RWPE2 (cell line): ENCODE results near the gene TMEM30B.

Experiments
- ATAC-seq: fragments of 200-7000 bp; cut with Tn5 transposase; 3 replicates; pipeline ENCODE4 v1.9.1; 2021; ENCODE audit warnings: low read depth
- DNase-seq: peaks from one replicate; pipeline ENCODE4 v3.0.0-alpha.2; 2020; ENCODE audit warnings: low spot score
- H3K27ac ChIP-seq: fragments of 450-650 bp; 2 replicates; pipeline ENCODE4 v1.5.1; 2017; ENCODE audit warnings: mild to moderate bottlenecking; ENCODE audit not compliant: poor library complexity, severe bottlenecking
- H3K27me3 ChIP-seq: fragments of 250-450 bp; sonication (Bioruptor Pico); 2 replicates; pipeline ENCODE4 v1.5.1; 2021; ENCODE audit warnings: mild to moderate bottlenecking, moderate library complexity; ENCODE audit not compliant: insufficient read depth, poor library complexity, severe bottlenecking
- H3K36me3 ChIP-seq: fragments of 250-450 bp; sonication (Bioruptor Pico); 2 replicates; pipeline ENCODE4 v1.5.1; 2020; ENCODE audit warnings: low read depth, mild to moderate bottlenecking, moderate library complexity
- H3K4me1 ChIP-seq: fragments of 250-450 bp; sonication (Bioruptor Pico); 2 replicates; pipeline ENCODE4 v1.5.1; 2021; ENCODE audit warnings: mild to moderate bottlenecking, moderate library complexity; ENCODE audit not compliant: insufficient read depth, poor library complexity, severe bottlenecking
- H3K4me3 ChIP-seq: fragments of 250-450 bp; sonication (Bioruptor Pico); 2 replicates; pipeline ENCODE4 v1.5.1; 2021; ENCODE audit warnings: mild to moderate bottlenecking, moderate library complexity; ENCODE audit not compliant: severe bottlenecking
- H3K9me3 ChIP-seq: fragments of 250-450 bp; sonication (Bioruptor Pico); 2 replicates; pipeline ENCODE4 v1.5.1; 2021; ENCODE audit warnings: mild to moderate bottlenecking, moderate library complexity; ENCODE audit not compliant: severe bottlenecking
- CTCF ChIP-seq: fragments of 450-650 bp; IDR thresholded peaks from one replicate; pipeline ENCODE4 v1.5.1; 2017; ENCODE audit warnings: mild to moderate bottlenecking, moderate library complexity; ENCODE audit not compliant: poor library complexity, severe bottlenecking

Gene TMEM30B

DNA sequence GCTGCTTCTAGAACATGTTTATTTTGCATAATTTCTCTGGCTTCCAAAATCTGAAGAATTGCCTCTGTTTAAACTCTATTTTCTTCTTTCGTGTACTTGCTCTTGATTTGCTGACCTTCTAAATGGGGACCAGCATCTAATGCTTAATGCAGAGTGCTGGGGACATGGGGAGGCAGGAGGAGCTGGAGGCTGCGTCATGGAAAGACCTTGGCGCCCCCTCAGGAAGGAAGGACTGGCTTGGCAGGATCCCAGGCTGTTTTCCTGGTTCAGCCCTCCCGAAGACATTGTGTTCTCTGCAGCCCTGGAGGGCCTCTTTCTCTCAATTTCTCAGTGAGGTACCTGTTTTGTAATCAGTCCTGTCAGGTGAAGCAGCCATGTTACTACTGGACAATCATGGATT, 45.7 kb upstream of the TMEM30B start:
- peaks cover 21% of the 10 kb centered on the region for H3K4me1 ChIP-seq
- ATAC-seq, result peak; percentile 3; the same call in 1 of the 3 replicates
- no peak for DNase-seq
- H3K9me3 ChIP-seq, result no peaks in the 10 kb centered on the region
- H3K27ac ChIP-seq, result peak overlapping the region; percentile 32
- peak; percentile 16 for TF ChIP-seq CTCF
- no peak overlapping the region for H3K4me3 ChIP-seq
- no peaks in the 10 kb centered on the region for H3K27me3 ChIP-seq
- H3K36me3 ChIP-seq, result peaks cover 12% of the 10 kb centered on the region

- Histone ChIP-seq H3K27ac (peak overlapping the region; percentile 32), H3K36me3 (peaks cover 12% of the 10 kb centered on the region), H3K4me1 (peaks cover 21% of the 10 kb centered on the region), H3K9me3 (no peaks in the 10 kb centered on the region), H3K4me3 (no peak overlapping the region), H3K27me3 (no peaks in the 10 kb centered on the region)
- TF ChIP-seq CTCF, result no peak
- no peak for DNase-seq
- ATAC-seq, result no peak
These were observed 45.0 kb upstream of the TMEM30B start for GRCh38 chr14:61326146-61326545.

GRCh38 chr14:61325166-61325565, 44.0 kb upstream of the TMEM30B start:
- Histone ChIP-seq H3K4me3 (no peak overlapping the region), H3K27ac (no peak overlapping the region), H3K36me3 (peaks cover 12% of the 10 kb centered on the region), H3K9me3 (no peaks in the 10 kb centered on the region), H3K27me3 (no peaks in the 10 kb centered on the region), H3K4me1 (peaks cover 21% of the 10 kb centered on the region)
- TF ChIP-seq CTCF, result no peak
- ATAC-seq (no peak), DNase-seq (no peak)

DNA sequence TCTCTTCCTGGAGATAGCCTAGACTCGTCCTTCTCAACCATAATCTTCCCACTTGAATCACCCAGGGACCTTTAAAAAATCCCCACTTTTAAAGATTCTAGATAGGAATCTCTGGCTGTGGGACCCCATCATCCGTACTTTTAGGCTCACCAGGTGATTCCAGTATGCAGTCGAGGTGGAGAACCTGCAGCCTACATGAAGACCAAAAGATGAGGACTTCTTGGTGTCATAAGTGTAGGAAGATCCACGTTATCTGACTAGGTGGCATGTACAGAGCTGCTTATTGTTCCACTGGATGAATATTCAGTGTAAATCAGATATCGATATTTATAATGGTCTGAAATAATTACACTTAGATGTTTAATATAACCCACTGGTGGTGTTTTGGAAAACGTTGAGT, 42.8 kb upstream of the TMEM30B start:
- ATAC-seq, result no peak
- H3K36me3 ChIP-seq, result peaks cover 12% of the 10 kb centered on the region
- DNase-seq, result no peak
- peak overlapping the region; percentile 68 for H3K27ac ChIP-seq
- H3K9me3 ChIP-seq, result no peaks in the 10 kb centered on the region
- no peak overlapping the region for H3K4me3 ChIP-seq
- TF ChIP-seq CTCF, result no peak
- no peaks in the 10 kb centered on the region for H3K27me3 ChIP-seq
- H3K4me1 ChIP-seq, result peaks cover 21% of the 10 kb centered on the region

DNA sequence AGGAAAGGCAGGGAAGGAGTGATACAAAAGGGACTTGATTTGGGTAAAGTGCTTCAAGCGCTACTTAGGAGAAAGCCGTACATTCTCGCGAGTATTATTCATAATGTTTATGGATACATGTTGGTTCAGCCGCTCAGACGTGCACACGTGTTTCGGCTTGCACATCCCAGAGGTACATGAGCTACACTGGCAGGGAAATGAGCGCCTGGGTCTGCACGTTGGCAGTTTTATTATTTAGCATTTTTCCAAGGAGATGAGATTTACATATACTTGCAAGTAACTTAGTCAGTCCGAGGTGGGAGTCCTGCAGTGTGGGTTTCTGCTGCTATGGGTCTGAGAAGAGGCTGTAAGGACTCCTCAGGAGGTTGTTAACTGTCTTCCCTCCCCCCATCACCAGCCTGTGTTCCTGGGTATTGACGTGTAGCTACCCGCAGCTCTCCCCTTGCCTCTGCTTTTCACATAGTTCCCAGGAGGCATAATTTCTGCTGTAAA, 41.7 kb upstream of the TMEM30B start:
- H3K27me3 ChIP-seq, result no peaks in the 10 kb centered on the region
- peak; percentile 80 for DNase-seq
- no peak for TF ChIP-seq CTCF
- H3K4me1 ChIP-seq, result peaks cover 18% of the 10 kb centered on the region
- H3K36me3 ChIP-seq, result peaks cover 12% of the 10 kb centered on the region
- H3K27ac ChIP-seq, result peak overlapping the region; percentile 68
- ATAC-seq, result peak; percentile 82
- H3K4me3 ChIP-seq, result peak overlapping the region; percentile 54
- no peaks in the 10 kb centered on the region for H3K9me3 ChIP-seq
